Measurements from ENCODE around the gene MRPL24. TPM values are rescaled to one million over a fixed set of nuclear protein-coding genes. Genes with fewer than 3 reads are reported as not detected.

Gene MRPL24
- total and polyA plus RNA-seq, 10 of the 15 experiments (the other 5 are each of a cell fraction or from before 2014, with no cell fraction given), result 87.4 to 269 (median 134) TPM

GRCh38 chr1:156786640-156787039 lies 45.8 kb upstream of the MRPL24 start:
- BruUV-seq (replicated peaks), result TSS peak; percentile 18
- TF ChIP-seq MEF2A (IDR thresholded peaks at IDR 0.05; ENCODE audit: insufficient read depth, low read depth, low read length) (no peak), RFX5 (IDR thresholded peaks at IDR 0.05; ENCODE audit: low read depth, low read length) (no peak), SREBF2 (IDR thresholded peaks at IDR 0.05; ENCODE audit: low read length) (no peak), PRDM15 (CRISPR knock-in tag; IDR thresholded peaks at IDR 0.05) (no peak), PAX5 (IDR thresholded peaks at IDR 0.05; ENCODE audit: borderline replicate concordance, low read depth, low read length) (no peak), JUND (IDR thresholded peaks at IDR 0.05; ENCODE audit: low read depth, low read length) (no peak), SKIL (IDR thresholded peaks at IDR 0.05; ENCODE audit: low read depth, poor library complexity, severe bottlenecking) (no peak)
- TF ChIP-seq, protein P1, sequence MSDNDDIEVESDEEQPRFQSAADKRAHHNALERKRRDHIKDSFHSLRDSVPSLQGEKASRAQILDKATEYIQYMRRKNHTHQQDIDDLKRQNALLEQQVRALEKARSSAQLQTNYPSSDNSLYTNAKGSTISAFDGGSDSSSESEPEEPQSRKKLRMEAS (IDR thresholded peaks at IDR 0.05; ENCODE audit: low read depth, low read length), result no peak
- Histone ChIP-seq H3K27ac (ENCODE audit: control insufficient read depth, insufficient read depth) (no peak overlapping the region), H3K4me2 (ENCODE audit: control insufficient read depth, insufficient read depth) (no peak overlapping the region), H2AFZ (ENCODE audit: control insufficient read depth, low read depth, low read length) (no peak overlapping the region), H4K20me1 (ENCODE audit: control insufficient read depth, insufficient read depth) (no peaks in the 10 kb centered on the region), H3K9me3 (replicated peaks; ENCODE audit: control insufficient read depth, insufficient read depth, low read length) (no peaks in the 10 kb centered on the region), H3K4me1 (ENCODE audit: control insufficient read depth, insufficient read depth, low read length) (no peaks in the 10 kb centered on the region), H3K79me2 (ENCODE audit: control insufficient read depth, insufficient read depth, low read length) (peaks cover 4% of the 10 kb centered on the region), H3K4me3 (no peak overlapping the region), H3K9ac (ENCODE audit: control insufficient read depth, insufficient read depth, low read length) (no peak overlapping the region), H3K27me3 (replicated peaks in 1 of 2; ENCODE audit: control insufficient read depth in 2 of 2, insufficient read depth in 2 of 2, low read length in 1 of 2) (no peaks in the 10 kb centered on the region), H3K36me3 (ENCODE audit: control insufficient read depth in 2 of 2, insufficient read depth in 2 of 2, low read length in 1 of 2) (peaks cover 25 to 39% of the 10 kb centered on the region in 2 experiments)
- ChIA-PET SMC1A (ENCODE audit: uncharacterized antibody, unreplicated experiment) (no interaction called here), RAD21 (ENCODE audit: unreplicated experiment) (interaction anchor here (1.1 kb wide), 1 partner anchor 60 kb away, joined by 3 read pairs; no protein-coding TSS in a partner anchor), CTCF (interaction anchor here (2.8 kb wide), 1 partner anchor 61 kb away, joined by 19 read pairs; no protein-coding TSS in a partner anchor), POLR2A (no interaction called here)
- in situ Hi-C loops (cut with MboI) (no loop called here), intact Hi-C loops (cut with micrococcal nuclease; ENCODE audit: unreplicated experiment) (no loop called here)
- WGBS (ENCODE audit: insufficient coverage, insufficient replicate concordance, low lambda C conversion rate, missing lambda C conversion rate), result 99% methylated on average over 10 of the region's 10 CpGs
- ATAC-seq (no peak), DNase-seq (ENCODE audit: low read depth, low spot score) (no peak), FAIRE-seq (no peak)
